Hematopoietic multipotent progenitor cell treated with erythropoietin and hydrocortisone succinate and interleukin-3 and kit ligand, for 17 days (in vitro differentiated cells): ENCODE measurements around the gene MTX3.

Experiments
- DNase-seq: peaks from one replicate; pipeline ENCODE4 v3.0.0-alpha.2; 2015; ENCODE audit warnings: low spot score

Gene MTX3

DNA sequence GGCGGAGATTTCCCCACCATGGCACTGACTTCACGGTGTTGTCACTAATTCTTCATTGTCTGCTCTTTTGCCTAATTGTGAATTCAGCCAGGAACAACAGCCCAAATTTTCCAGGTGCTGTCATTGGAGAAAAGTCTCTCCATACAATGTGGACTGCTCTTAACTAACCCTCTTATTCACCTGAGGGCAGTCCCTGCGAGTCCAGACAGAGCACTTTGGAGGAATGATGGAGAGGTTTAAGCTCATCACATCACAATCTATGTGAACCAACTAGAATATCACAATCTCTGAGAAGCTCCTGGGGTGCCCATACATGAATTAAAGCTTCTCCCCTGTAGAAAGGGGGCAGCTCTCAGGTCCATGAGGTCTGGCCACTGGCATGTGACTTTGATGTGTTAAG is 56.4 kb downstream of the MTX3 start:
- DNase-seq = no peak

GRCh38 chr5:79932510-79933504 is 58.3 kb downstream of the MTX3 start:
- DNase-seq = no peak

GRCh38 chr5:79931866-79932265 is 59.2 kb downstream of the MTX3 start:
- no peak for DNase-seq

DNA sequence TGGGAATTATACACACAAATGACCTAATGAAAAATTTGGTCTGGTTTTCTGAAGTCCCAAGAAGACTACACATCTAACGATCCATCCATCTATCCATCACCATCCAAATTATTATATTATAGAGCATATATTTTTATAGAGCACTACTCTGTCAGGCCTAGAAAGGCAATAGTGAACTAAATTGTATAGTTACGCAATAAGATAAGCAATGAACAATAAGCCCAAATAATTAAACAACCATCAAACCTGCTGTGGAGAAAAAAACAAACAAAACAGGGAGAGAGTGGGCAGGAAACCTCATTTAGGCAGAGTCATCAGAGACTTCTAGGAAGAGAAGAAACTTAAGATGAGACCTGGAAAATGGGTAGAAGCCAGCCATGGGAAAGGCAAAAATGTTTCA is 59.7 kb downstream of the MTX3 start:
- no peak for DNase-seq

GRCh38 chr5:79929095-79929494 is 62.0 kb downstream of the MTX3 start:
- DNase-seq = no peak
